ENCODE measurements around the gene GLP2R. TPM values are rescaled to one million over a fixed set of nuclear protein-coding genes. Genes with fewer than 3 reads are reported as not detected.

GLP2R gene
- total and polyA plus RNA-seq, 11 donors: 0.05 to 0.91 (median 0.15) TPM; not detected in 3

DNA sequence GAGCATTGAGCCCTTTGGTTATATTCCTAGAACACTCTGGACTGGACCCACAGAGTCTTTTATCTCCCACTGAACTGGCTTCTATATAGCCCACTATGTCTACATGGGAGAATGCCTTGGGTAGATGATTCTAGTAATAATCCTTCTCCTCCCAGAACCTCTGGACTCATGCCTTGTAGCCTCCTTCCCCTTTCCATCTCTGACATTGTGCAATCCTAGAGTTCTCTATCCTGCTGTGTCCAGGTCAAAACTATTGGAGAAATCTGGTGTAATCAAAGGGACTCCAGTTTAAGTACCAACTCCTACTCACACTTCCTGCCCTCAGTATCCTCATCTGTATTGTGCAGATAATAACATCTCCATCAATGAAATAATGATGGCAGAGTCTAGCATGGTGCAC, 70.2 kb downstream of the GLP2R start:
- Histone ChIP-seq H3K27ac (no peak overlapping the region), H3K4me1 (no peaks in the 10 kb centered on the region), H3K36me3 (no peaks in the 10 kb centered on the region), H3K27me3 (peaks cover 0 to 7% (median 0%) of the 10 kb centered on the region in 9 donors), H3K4me3 (no peak overlapping the region), H3K9me3 (peaks cover 0 to 10% (median 0%) of the 10 kb centered on the region in 12 donors)
- TF ChIP-seq, protein P1, sequence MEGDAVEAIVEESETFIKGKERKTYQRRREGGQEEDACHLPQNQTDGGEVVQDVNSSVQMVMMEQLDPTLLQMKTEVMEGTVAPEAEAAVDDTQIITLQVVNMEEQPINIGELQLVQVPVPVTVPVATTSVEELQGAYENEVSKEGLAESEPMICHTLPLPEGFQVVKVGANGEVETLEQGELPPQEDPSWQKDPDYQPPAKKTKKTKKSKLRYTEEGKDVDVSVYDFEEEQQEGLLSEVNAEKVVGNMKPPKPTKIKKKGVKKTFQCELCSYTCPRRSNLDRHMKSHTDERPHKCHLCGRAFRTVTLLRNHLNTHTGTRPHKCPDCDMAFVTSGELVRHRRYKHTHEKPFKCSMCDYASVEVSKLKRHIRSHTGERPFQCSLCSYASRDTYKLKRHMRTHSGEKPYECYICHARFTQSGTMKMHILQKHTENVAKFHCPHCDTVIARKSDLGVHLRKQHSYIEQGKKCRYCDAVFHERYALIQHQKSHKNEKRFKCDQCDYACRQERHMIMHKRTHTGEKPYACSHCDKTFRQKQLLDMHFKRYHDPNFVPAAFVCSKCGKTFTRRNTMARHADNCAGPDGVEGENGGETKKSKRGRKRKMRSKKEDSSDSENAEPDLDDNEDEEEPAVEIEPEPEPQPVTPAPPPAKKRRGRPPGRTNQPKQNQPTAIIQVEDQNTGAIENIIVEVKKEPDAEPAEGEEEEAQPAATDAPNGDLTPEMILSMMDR (IDR thresholded peaks at IDR 0.05): no peak
- no peak for TF ChIP-seq POLR2A (IDR thresholded peaks at IDR 0.05)
- no peak for DNase-seq
- no peak for ATAC-seq
- intact Hi-C loops (cut with DNase I): loop anchor here in 3 of 10 donors (10.0 kb wide), 2 partner anchors 161 to 171 kb away; no protein-coding TSS in a partner anchor

DNA sequence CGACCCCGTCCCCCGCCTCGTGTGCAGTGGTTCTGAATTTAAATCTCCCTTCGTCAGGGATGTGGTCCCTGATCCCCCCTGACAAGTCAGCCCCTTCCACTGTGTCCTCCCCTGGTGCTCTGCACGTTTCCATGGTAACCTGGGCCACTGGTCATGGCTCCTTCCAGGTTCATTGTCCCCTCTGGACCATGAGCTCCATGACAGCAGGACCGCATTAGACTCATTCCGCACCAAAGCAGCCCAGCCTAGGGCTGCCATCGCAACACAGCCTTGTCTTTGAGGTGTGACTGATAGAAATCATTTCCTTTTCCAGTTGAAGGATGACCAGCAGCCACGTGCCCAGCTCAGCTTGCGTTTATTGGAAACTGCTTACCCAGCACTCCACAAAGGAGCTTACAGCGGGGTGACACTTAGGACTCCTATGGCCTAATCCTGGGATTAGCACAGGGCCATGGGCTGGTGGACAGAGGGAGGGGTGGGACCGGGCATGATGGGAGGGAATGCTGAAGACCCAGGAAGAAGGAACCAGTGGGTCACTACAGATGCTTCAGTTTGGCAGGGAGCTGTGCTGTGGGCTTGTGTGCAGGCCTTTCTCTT, 71.7 kb downstream of the GLP2R start:
- 77 to 84% (median 81%) methylated on average over 13 of the region's 13 CpGs for WGBS, 4 donors
- intact Hi-C loops (cut with DNase I): loop anchor here in 3 of 10 donors (10.0 kb wide), 2 partner anchors 163 to 173 kb away; no protein-coding TSS in a partner anchor
- no peaks in the 10 kb centered on the region for H3K4me1 ChIP-seq
- TF ChIP-seq, protein P1 (IDR thresholded peaks at IDR 0.05): no peak
- TF ChIP-seq POLR2A (IDR thresholded peaks at IDR 0.05): no peak
- DNase-seq (no peak), ATAC-seq (no peak)
- H3K27me3 ChIP-seq: peaks cover 0 to 7% (median 0%) of the 10 kb centered on the region in 9 donors
- peaks cover 0 to 10% (median 0%) of the 10 kb centered on the region in 12 donors for H3K9me3 ChIP-seq
- H3K36me3 ChIP-seq: no peaks in the 10 kb centered on the region
- H3K4me3 ChIP-seq: no peak overlapping the region
- no peak overlapping the region for H3K27ac ChIP-seq

DNA sequence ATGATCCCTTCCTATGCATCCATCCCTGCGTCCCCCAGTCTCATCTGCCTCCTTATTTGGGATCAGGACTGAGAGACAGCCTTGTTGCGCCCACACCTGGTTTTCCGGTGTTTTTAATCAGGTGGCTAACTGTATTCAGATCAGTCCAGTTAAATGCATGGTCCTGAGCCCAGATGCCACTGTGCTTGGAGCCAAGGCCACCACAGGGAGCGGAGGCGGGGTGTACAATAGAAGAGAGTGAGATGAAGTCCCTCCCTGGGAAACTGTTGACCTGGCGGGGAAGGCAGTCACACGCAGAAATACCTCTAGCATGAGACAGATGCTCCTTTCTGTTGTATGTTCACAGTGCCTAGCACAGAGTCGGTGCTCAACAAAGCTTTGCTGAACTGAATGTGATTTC, 73.1 kb downstream of the GLP2R start:
- H3K4me1 ChIP-seq: no peaks in the 10 kb centered on the region
- no peak overlapping the region for H3K27ac ChIP-seq
- WGBS, 4 donors: 93 to 96% (median 95%) methylated on average over 8 of the region's 8 CpGs
- H3K9me3 ChIP-seq: peaks cover 0 to 10% (median 0%) of the 10 kb centered on the region in 12 donors
- no peak for DNase-seq
- no peak for TF ChIP-seq POLR2A (IDR thresholded peaks at IDR 0.05)
- intact Hi-C loops (cut with DNase I): loop anchor here in 3 of 10 donors (10.0 kb wide), 2 partner anchors 164 to 174 kb away; no protein-coding TSS in a partner anchor
- H3K27me3 ChIP-seq: peaks cover 0 to 7% (median 0%) of the 10 kb centered on the region in 9 donors
- H3K36me3 ChIP-seq: no peaks in the 10 kb centered on the region
- H3K4me3 ChIP-seq: no peak overlapping the region
- ATAC-seq: no peak

DNA sequence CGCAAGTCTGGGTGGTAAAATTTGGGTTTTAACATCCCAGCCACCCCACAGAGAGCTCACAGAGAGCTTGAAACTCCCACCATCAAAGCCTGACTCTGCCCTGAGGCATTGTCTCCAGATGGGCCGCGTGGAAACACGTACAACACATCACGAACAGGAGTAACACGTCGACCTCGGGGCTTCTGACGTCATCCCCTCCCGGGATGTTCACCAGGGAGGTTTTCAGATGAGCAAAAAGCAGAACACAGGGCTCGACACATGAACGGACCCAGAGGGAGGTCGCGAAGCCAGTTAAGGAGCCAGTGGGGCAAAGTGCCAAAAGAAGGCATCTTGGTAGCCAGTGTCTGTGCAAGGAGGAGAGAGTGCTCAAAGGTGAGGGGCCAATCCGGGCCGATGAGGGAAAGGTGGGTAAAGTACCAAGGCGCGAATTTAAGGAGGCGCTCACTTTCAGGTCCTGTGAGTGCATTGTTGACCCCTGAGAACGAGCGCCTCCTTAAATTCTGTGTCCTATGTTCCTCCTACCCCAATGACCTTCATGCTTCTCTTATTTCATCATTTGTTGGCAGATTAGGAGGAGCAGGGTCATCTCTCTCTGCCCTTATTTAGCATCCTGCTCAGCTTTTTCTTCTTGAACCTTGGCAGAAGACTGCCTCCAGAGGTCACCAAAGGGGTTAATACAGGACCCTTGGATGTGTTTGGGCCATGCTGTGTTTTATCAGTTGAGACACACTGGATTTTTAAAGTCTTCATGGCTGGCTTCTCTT, 73.7 kb downstream of the GLP2R start:
- no peak for DNase-seq

More for the DNA sequence above, 73.7 kb downstream of the GLP2R start:
- Histone ChIP-seq H3K9me3 (peaks cover 0 to 5% (median 0%) of the 10 kb centered on the region in 12 donors), H3K27me3 (peaks cover 0 to 7% (median 0%) of the 10 kb centered on the region in 9 donors), H3K4me1 (no peaks in the 10 kb centered on the region), H3K36me3 (no peaks in the 10 kb centered on the region), H3K27ac (peak overlapping the region in 1 of 12 donors; percentile 39), H3K4me3 (no peak overlapping the region)
- ATAC-seq: peak in 1 of 4 donors; percentile 47
- WGBS, 4 donors: 71 to 83% (median 75%) methylated on average over 20 to 21 of the region's 21 CpGs
- TF ChIP-seq, protein P1 (IDR thresholded peaks at IDR 0.05): no peak
- no peak for TF ChIP-seq POLR2A (IDR thresholded peaks at IDR 0.05)
- intact Hi-C loops (cut with DNase I): loop anchor here in 3 of 10 donors (10.0 kb wide), 2 partner anchors 165 to 175 kb away; no protein-coding TSS in a partner anchor

Measured in heart left ventricle (tissue), 16 donors.